Ectodermal cell (in vitro differentiated cells): Measurements from ENCODE around the gene GPR142.

Experiments used
- H3K27ac ChIP-seq: 2 replicates; pipeline ENCODE4 v1.7.0; 2013; ENCODE audit warnings: mild to moderate bottlenecking, low read depth, low read length; ENCODE audit not compliant: insufficient read depth, poor library complexity, severe bottlenecking
- H3K27me3 ChIP-seq: 2 replicates; pipeline ENCODE4 v1.7.0; 2013; ENCODE audit warnings: mild to moderate bottlenecking, low read length; ENCODE audit not compliant: insufficient read depth, control insufficient read depth, poor library complexity, severe bottlenecking
- H3K36me3 ChIP-seq: one replicate; pipeline ENCODE4 v1.7.0; 2013; ENCODE audit warnings: low read length; ENCODE audit not compliant: control insufficient read depth, insufficient read depth
- H3K4me1 ChIP-seq: one replicate; pipeline ENCODE4 v1.7.0; 2013; ENCODE audit warnings: low read length; ENCODE audit not compliant: control insufficient read depth, insufficient read depth
- H3K4me3 ChIP-seq: 2 replicates; pipeline ENCODE4 v1.7.0; 2013; ENCODE audit warnings: low read depth, low read length, control low read depth; ENCODE audit not compliant: insufficient read depth
- H3K9me3 ChIP-seq: 2 replicates; pipeline ENCODE4 v1.7.0; 2013; ENCODE audit warnings: mild to moderate bottlenecking, low read length, moderate library complexity; ENCODE audit not compliant: control insufficient read depth
- WGBS, 2 experiments: methylation state at CpG; one replicate each; pipeline ENCODE4 v1.1.7; 2013; ENCODE audit warnings: missing lambda C conversion rate in 2 of 2; 5-methylcytosine and 5-hydroxymethylcytosine counted together

GPR142 gene

DNA sequence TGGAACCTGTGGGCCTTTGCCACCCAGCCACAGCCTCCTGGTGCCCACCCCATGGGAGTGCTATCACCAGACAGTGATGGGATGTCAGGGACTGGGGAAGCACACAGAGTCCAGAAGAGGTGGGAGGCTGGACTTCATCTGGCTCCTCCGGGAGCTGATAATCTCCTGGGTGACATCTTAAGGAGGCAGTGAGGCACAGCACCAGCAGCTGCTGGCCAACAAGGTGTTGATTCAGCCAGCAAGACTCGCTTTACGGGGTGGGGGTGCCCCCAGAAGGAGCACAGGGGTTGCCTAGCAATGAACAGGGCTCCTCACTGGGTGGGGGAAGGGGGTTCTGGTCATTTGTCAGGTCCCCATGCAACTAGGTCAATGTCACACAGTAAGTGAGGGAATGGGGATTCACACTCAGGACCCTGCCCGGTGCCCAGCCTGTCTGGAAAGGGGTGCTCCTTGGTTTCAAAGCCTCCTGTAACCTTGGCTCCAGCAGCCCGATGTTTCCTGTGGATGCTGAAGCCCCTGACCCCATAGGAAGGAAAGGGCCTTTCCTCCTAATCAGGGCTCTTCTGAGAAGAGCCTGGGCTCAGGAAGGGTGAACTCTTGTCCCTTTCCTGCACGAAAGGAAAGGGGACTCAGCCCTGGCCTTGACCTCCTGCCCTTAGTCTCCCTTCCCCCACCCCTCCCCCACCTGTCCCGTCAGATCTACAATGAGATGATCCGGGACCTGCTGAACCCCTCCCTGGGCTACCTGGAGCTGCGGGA, 23.6 kb upstream of the GPR142 start:
- H3K27ac ChIP-seq = no peak overlapping the region
- no peaks in the 10 kb centered on the region for H3K27me3 ChIP-seq
- H3K36me3 ChIP-seq = no peaks in the 10 kb centered on the region
- no peaks in the 10 kb centered on the region for H3K9me3 ChIP-seq
- H3K4me1 ChIP-seq = peaks cover 7% of the 10 kb centered on the region
- 82 to 84% methylated on average over 9 of the region's 9 CpGs for WGBS, 2 experiments
- no peak overlapping the region for H3K4me3 ChIP-seq

DNA sequence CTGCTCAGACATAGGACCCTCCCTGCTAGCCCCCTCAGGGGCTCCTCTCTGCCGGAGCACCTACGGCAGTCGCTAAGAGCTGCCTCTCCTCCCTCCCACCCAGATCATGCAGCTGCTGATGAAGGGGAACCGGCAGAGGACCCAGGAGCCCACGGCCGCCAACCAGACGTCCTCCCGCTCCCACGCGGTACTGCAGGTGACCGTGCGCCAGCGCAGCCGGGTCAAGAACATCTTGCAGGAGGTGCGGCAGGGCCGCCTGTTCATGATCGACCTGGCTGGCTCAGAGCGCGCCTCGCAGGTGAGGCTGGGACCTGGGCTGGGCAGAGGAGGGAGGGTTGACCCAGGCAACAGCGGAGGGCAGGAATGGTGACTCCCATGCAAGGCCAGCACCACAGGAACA, 22.6 kb upstream of the GPR142 start:
- Histone ChIP-seq H3K27ac (no peak overlapping the region), H3K36me3 (no peaks in the 10 kb centered on the region), H3K27me3 (no peaks in the 10 kb centered on the region), H3K9me3 (no peaks in the 10 kb centered on the region), H3K4me3 (no peak overlapping the region), H3K4me1 (peaks cover 7% of the 10 kb centered on the region)
- WGBS, 2 experiments = 91 to 92% methylated on average over 21 of the region's 21 CpGs

DNA sequence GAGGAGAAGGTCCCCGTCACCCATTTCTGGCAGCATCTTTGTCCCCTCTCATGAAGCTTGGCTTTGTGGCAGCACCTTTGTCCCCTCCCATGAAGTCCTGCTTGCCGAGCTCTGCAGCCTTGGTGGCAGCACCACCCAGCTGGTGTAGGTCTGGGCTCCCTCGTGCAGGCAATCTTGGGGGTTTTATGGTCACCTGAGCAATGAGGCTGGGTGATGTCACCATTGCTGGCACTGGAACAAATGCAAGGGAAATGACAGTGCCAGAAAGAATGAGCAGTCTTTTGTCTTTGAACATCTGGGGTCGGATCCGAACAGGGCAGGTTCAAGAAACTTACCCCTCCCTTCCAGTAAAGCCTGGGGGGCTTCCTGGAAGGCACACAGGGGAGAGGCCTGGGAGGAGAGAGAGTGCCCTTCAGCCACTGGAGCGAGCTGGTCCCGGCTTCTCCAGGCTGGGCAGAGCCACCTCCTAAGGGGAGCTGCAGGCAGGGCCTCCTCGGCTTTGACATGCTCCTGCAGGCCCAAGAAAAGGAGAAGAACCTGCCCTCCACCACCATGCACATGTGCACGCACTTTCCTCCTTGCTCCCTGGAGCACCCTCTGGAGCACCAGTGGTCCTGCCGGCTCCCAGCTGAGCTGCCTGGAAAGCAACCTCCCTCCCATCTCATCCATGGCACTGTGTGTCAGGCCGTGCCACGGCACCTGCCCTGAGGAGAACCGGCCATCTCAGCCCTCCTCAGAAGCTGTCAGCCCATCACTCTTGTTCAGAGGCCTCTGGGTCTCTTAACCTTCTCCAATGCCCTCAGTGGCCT, 21.7 kb upstream of the GPR142 start:
- H3K4me3 ChIP-seq = no peak overlapping the region
- no peaks in the 10 kb centered on the region for H3K9me3 ChIP-seq
- H3K27ac ChIP-seq = no peak overlapping the region
- WGBS, 2 experiments = 86 to 87% methylated on average over 13 of the region's 13 CpGs
- H3K4me1 ChIP-seq = no peaks in the 10 kb centered on the region
- peaks cover 7% of the 10 kb centered on the region for H3K27me3 ChIP-seq
- no peaks in the 10 kb centered on the region for H3K36me3 ChIP-seq

DNA sequence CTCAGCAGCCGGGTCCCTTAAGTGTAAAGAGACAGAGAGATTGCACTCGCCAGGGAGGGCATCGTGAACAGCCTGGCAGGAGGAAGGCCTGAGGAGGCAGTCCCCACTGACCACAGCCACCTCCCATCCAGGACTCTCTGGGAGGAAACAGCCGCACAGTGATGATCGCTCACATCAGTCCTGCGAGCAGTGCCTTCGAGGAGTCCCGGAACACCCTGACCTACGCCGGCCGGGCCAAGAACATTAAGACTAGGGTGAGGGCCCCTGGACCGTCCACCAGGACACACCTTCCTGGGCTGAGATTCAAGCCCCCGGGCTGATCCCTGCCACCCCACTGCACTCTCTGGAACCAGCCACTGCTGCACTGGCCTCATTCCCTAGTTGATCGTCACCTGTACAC, 19.7 kb upstream of the GPR142 start:
- Histone ChIP-seq H3K9me3 (no peaks in the 10 kb centered on the region), H3K4me1 (no peaks in the 10 kb centered on the region), H3K36me3 (no peaks in the 10 kb centered on the region), H3K27me3 (peaks cover 27% of the 10 kb centered on the region), H3K4me3 (no peak overlapping the region), H3K27ac (no peak overlapping the region)
- 93 to 94% methylated on average over 14 of the region's 14 CpGs for WGBS, 2 experiments

DNA sequence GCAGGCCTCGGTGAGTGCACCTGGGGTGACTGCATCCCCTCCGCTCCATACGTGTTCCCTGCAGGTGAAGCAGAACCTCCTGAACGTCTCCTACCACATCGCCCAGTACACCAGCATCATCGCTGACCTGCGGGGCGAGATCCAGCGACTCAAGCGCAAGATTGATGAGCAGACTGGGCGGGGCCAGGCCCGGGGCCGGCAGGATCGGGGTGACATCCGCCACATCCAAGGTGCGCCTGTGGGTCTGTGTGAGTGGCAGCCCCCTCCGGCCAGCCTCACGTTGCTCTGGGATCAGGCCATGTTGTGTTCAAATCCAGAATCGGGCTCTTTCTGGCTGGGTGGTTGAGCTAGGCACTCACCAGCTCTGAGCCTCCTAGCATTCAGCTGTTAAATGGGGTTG, 18.2 kb upstream of the GPR142 start:
- no peaks in the 10 kb centered on the region for H3K9me3 ChIP-seq
- no peaks in the 10 kb centered on the region for H3K36me3 ChIP-seq
- 91% methylated on average over 19 of the region's 19 CpGs for WGBS, 2 experiments
- no peaks in the 10 kb centered on the region for H3K4me1 ChIP-seq
- H3K27ac ChIP-seq = no peak overlapping the region
- H3K4me3 ChIP-seq = no peak overlapping the region
- H3K27me3 ChIP-seq = peaks cover 42% of the 10 kb centered on the region

DNA sequence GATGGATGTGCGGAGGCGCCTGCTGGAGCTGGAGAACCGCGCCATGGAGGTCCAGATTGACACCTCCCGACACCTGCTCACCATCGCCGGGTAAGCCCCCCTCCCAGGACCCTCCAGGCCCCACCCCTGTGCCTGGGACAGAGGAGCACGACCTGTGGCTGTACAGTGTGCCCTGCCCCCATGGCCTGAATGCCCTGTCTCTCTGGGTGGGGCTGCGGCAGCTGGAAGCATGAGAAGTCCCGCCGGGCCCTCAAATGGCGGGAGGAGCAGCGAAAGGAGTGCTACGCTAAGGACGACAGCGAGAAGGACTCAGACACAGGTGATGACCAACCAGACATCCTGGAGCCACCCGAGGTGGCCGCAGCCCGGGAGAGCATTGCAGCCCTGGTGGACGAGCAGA, 16.8 kb upstream of the GPR142 start:
- Histone ChIP-seq H3K36me3 (no peaks in the 10 kb centered on the region), H3K9me3 (no peaks in the 10 kb centered on the region), H3K27me3 (peaks cover 56% of the 10 kb centered on the region), H3K4me1 (no peaks in the 10 kb centered on the region), H3K4me3 (no peak overlapping the region), H3K27ac (no peak overlapping the region)
- WGBS, 2 experiments = 86 to 87% methylated on average over 20 of the region's 20 CpGs

DNA sequence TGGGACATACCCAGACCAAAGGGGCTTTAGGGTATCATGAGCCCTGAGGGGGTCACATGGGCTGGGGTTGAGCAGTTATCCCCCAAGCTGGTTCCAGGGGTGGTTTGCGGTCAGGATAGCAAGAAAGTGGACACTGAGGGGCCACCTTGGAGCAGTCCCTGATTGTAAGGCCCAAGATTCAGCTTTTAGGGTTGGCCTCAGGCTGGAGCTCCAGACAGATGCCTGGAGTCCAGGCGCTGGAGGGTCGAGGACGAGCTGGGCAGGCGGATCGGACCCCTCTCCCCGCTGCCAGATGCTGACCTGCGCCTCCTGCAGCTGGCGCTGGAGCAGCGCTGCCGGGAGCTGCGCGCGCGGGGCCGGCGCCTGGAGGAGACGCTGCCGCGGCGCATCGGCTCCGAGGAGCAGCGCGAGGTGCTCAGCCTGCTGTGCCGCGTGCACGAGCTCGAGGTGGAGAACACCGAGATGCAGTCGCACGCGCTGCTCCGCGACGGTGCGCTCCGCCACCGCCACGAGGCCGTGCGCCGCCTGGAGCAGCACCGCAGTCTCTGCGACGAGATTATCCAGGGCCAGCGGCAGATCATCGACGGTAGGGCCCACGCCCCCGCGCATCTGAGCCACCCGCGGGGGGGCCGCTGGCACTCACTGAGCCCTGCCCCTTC, 15.6 kb upstream of the GPR142 start:
- Histone ChIP-seq H3K4me1 (no peaks in the 10 kb centered on the region), H3K36me3 (no peaks in the 10 kb centered on the region), H3K9me3 (no peaks in the 10 kb centered on the region), H3K4me3 (no peak overlapping the region), H3K27ac (no peak overlapping the region), H3K27me3 (peaks cover 67% of the 10 kb centered on the region)
- WGBS, 2 experiments = 6 to 7% methylated on average over 55 of the region's 55 CpGs

DNA sequence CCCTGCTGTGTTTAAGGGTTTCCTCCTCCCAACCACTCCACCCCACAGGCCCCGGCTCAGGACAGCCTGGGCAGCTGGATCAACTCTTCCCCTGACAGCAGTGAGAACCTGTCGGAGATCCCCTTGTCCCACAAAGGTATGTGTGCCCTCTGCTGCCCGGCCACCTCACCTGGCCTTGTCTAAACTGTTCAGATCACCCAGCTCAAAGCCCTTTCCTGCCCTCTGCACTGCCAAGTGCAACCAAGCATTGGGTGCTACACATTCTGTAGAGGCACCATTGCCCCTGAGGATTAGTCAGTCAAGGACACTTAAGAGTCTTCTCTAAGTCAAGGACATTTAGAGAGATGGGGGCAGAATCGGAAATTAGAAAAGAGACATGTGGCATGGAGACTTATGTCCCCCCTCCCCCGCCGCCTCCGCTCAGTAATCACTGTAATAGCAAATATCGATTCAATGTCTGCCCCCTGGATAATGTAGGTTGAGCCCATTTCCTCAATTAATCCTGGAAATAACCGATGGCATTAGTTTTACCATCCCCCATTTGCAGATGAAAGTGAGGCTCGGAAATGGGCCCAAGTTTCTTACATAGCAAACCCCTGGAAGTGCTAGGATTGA, 13.8 kb upstream of the GPR142 start:
- H3K27me3 ChIP-seq = peaks cover 86% of the 10 kb centered on the region
- H3K36me3 ChIP-seq = no peaks in the 10 kb centered on the region
- no peak overlapping the region for H3K27ac ChIP-seq
- peaks cover 6% of the 10 kb centered on the region for H3K4me1 ChIP-seq
- WGBS, 2 experiments = 88 to 92% methylated on average over 10 of the region's 10 CpGs
- H3K9me3 ChIP-seq = no peaks in the 10 kb centered on the region
- H3K4me3 ChIP-seq = no peak overlapping the region

DNA sequence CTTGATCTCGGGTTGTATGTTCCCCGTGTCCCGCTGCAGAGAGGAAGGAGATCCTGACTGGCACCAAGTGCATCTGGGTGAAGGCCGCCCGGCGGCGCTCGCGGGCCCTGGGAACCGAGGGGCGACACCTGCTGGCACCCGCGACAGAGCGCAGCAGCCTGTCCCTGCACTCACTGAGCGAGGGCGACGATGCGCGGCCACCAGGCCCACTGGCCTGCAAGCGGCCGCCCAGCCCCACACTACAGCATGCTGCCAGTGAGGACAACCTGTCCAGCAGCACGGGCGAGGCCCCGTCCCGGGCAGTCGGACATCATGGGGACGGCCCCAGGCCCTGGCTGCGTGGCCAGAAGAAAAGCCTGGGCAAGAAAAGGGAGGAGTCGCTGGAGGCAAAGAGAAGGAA, 13.2 kb upstream of the GPR142 start:
- peaks cover 88% of the 10 kb centered on the region for H3K27me3 ChIP-seq
- 12 to 13% methylated on average over 29 of the region's 29 CpGs for WGBS, 2 experiments

DNA sequence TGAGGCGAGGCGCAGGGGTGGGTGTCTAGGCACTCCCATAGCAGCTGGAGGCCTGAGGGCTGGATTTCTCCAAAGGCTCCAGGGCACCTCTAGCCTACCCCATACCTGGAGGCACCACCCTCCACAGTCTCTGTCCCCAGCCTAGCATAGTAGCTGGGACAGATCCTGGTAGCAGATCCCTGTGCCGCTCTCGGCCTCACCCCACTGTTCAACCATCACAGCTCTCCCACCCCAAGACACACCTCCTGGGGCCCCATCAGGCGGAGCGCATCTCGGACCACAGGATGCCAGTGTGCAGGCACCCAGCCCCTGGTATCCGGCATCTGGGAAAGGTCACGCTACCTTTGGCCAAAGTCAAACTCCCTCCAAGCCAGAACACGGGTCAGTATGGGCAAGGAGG, 12.7 kb upstream of the GPR142 start:
- H3K4me3 ChIP-seq = no peak overlapping the region
- H3K27me3 ChIP-seq = peaks cover 88% of the 10 kb centered on the region
- 87 to 88% methylated on average over 10 of the region's 10 CpGs for WGBS, 2 experiments

More for the DNA sequence above, 13.2 kb upstream of the GPR142 start:
- Histone ChIP-seq H3K4me3 (no peak overlapping the region), H3K27ac (no peak overlapping the region), H3K9me3 (no peaks in the 10 kb centered on the region), H3K36me3 (no peaks in the 10 kb centered on the region), H3K4me1 (peaks cover 6% of the 10 kb centered on the region)

More for the DNA sequence above, 12.7 kb upstream of the GPR142 start:
- Histone ChIP-seq H3K9me3 (no peaks in the 10 kb centered on the region), H3K36me3 (no peaks in the 10 kb centered on the region), H3K4me1 (peaks cover 7% of the 10 kb centered on the region), H3K27ac (no peak overlapping the region)
